Adrenal gland (tissue), 5 donors: Measurements from ENCODE around the gene MOV10.

Experiments used
- CTCF ChIP-seq, 6 experiments: fragments of 450-650 bp in 4 of 6; fragments of 200-600 bp in 2 of 6; sonication (generic) in 1 of 6; IDR thresholded peaks; 1 replicate in 5 of 6; 2 replicates in 1 of 6; pipeline versions ENCODE4 v1.5.1 to v1.8.0; 2016 to 2021; ENCODE audit warnings: antibody characterized with exemption in 6 of 6, mild to moderate bottlenecking in 2 of 6, moderate library complexity in 1 of 6
- POLR2A ChIP-seq, 2 donors: fragments of 450-650 bp; IDR thresholded peaks; one replicate each; pipeline ENCODE4 v1.6.1; 2017; ENCODE audit warnings: antibody characterized with exemption in 2 of 2, mild to moderate bottlenecking in 2 of 2, moderate library complexity in 1 of 2
- donor health status: DM: no; HTN: no; CAD: no.

- TF ChIP-seq CTCF (IDR thresholded peaks at IDR 0.05): no peak
- no peak for TF ChIP-seq POLR2A (IDR thresholded peaks at IDR 0.05)
Observed at GRCh38 chr1:112672842-112673241, 1.6 kb upstream of the MOV10 start.
